GM20431 (cell line): ENCODE results near the gene ATG5.

Experiments used
- in situ Hi-C: fragments of 300-500 bp; cut with MseI, MboI; formaldehyde crosslinking; loops from one replicate; pipeline ENCODE4 v1.15.0; 2020; ENCODE audit warnings: low sequenced_read_pairs; ENCODE audit not compliant: unreplicated experiment

The ATG5 gene

GRCh38 chr6:106229876-106230445 is 95.6 kb downstream of the ATG5 start:
- in situ Hi-C loops = loop anchor here (25.0 kb wide), 1 partner anchor 493 kb away; no protein-coding TSS in a partner anchor

GRCh38 chr6:106227612-106228507 is 97.7 kb downstream of the ATG5 start:
- in situ Hi-C loops = loop anchor here (25.0 kb wide), 1 partner anchor 491 kb away; no protein-coding TSS in a partner anchor

- in situ Hi-C loops = loop anchor here (25.0 kb wide), 1 partner anchor 489 kb away; no protein-coding TSS in a partner anchor
These were observed 98.9 kb downstream of the ATG5 start for GRCh38 chr6:106226676-106227075.

- in situ Hi-C loops = loop anchor here (25.0 kb wide), 1 partner anchor 488 kb away; no protein-coding TSS in a partner anchor
These were observed 100.0 kb downstream of the ATG5 start for GRCh38 chr6:106225581-106225980.

GRCh38 chr6:106223300-106223930 is 102.1 kb downstream of the ATG5 start:
- in situ Hi-C loops = no loop called here

- in situ Hi-C loops = no loop called here
These were observed 105.1 kb downstream of the ATG5 start for GRCh38 chr6:106220485-106220884.

GRCh38 chr6:106216527-106216926 is 109.0 kb downstream of the ATG5 start:
- in situ Hi-C loops = no loop called here

- in situ Hi-C loops = no loop called here
These were observed 110.0 kb downstream of the ATG5 start for GRCh38 chr6:106215608-106216007.

- in situ Hi-C loops = no loop called here
These were observed 111.0 kb downstream of the ATG5 start for GRCh38 chr6:106214531-106214930.

GRCh38 chr6:106213660-106214289 is 111.8 kb downstream of the ATG5 start:
- in situ Hi-C loops = no loop called here

- in situ Hi-C loops = no loop called here
These were observed 113.0 kb downstream of the ATG5 start for GRCh38 chr6:106212576-106212975.

- in situ Hi-C loops = no loop called here
These were observed 118.7 kb downstream of the ATG5 start for GRCh38 chr6:106206905-106207304.

- in situ Hi-C loops = no loop called here
These were observed 120.6 kb downstream of the ATG5 start for GRCh38 chr6:106204961-106205360.

GRCh38 chr6:106199998-106200397 is 125.6 kb downstream of the ATG5 start:
- in situ Hi-C loops = no loop called here

- in situ Hi-C loops = no loop called here
These were observed 126.2 kb downstream of the ATG5 start for GRCh38 chr6:106199331-106199730.

- in situ Hi-C loops = no loop called here
These were observed 128.1 kb downstream of the ATG5 start for GRCh38 chr6:106197441-106197840.

GRCh38 chr6:106194949-106195921 is 130.3 kb downstream of the ATG5 start:
- in situ Hi-C loops = no loop called here

- in situ Hi-C loops = no loop called here
These were observed 132.7 kb downstream of the ATG5 start for GRCh38 chr6:106192824-106193223.

GRCh38 chr6:106188104-106188794 is 137.3 kb downstream of the ATG5 start:
- in situ Hi-C loops = no loop called here
